Left ventricle myocardium superior (tissue), 1 donor: ENCODE measurements around the gene ZNHIT6. TPM values are rescaled to one million over a fixed set of nuclear protein-coding genes. Genes with fewer than 3 reads are reported as not detected.
A peak's percentile ranks its signal among the peaks of the same experiment; 100 is the strongest.
"Not testable (repeated sequence)": the region's sequence is repeated elsewhere in the genome, so short reads cannot be mapped to it uniquely, and the experiment has no call there.

Experiments
- ATAC-seq: fragments of 200-7000 bp; cut with Tn5 transposase; one replicate; pipeline ENCODE4 v1.9.1; 2020; ENCODE audit warnings: mild to moderate bottlenecking, moderate library complexity
- DNase-seq: peaks from one replicate; pipeline ENCODE4 v3.0.0-alpha.2; 2020
- intact Hi-C: fragments of 100-400 bp; cut with micrococcal nuclease; formaldehyde crosslinking; loops from one replicate; pipeline ENCODE4 v1.11.0; 2022
- long read RNA-seq: library from polyadenylated mRNA; unstranded; transcript quantifications from one replicate; pipeline ENCODE4 v2.0.0, GENCODE V29; 2021
- total RNA-seq: library from RNA; stranded (reverse); fragmentation: NEBNext Ultra II Directional; extraction: Animal tissue kit (Norgen Biotek cat#: 25700); gene quantifications from one replicate; pipeline ENCODE4 v1.2.1, GENCODE V29; 2021
- donor health status: DM: no; HTN: yes; CAD: no; lungs with severe emphysema.

Gene ZNHIT6
- total RNA-seq, result 10.5 TPM
- long read RNA-seq, partial matches to known transcripts, result 0 of 1 reads
- long read RNA-seq, other reads (novel, unspliced or antisense), result 0 of 1 reads

- peak; percentile 98 for ATAC-seq
- intact Hi-C loops, result no loop called here
- DNase-seq, result peak; percentile 89
These were observed at the start of gene ZNHIT6 for GRCh38 chr1:85707990-85708828. ZNHIT6 (minus strand) TSS chr1:85708433; CDS start chr1:85708284, 149 bp downstream.

- DNase-seq (no peak), ATAC-seq (no peak)
- intact Hi-C loops, result no loop called here
These were observed 48.6 kb upstream of the ZNHIT6 start for GRCh38 chr1:85756864-85757263.

- ATAC-seq, result no peak
- intact Hi-C loops, result no loop called here
- DNase-seq, result no peak
These were observed 39.9 kb upstream of the ZNHIT6 start for GRCh38 chr1:85748120-85748519.

GRCh38 chr1:85746777-85747176, 38.5 kb upstream of the ZNHIT6 start:
- intact Hi-C loops, result no loop called here
- ATAC-seq, result no peak

GRCh38 chr1:85743814-85744213, 35.6 kb upstream of the ZNHIT6 start:
- intact Hi-C loops, result no loop called here
- DNase-seq (no peak), ATAC-seq (no peak)

More at GRCh38 chr1:85746777-85747176, 38.5 kb upstream of the ZNHIT6 start:
- DNase-seq, result no peak

- ATAC-seq, result no peak
- intact Hi-C loops, result no loop called here
- no peak for DNase-seq
These were observed 26.7 kb upstream of the ZNHIT6 start for GRCh38 chr1:85734931-85735330.

- ATAC-seq (no peak), DNase-seq (no peak)
- intact Hi-C loops, result no loop called here
These were observed 10.6 kb upstream of the ZNHIT6 start for GRCh38 chr1:85718678-85719340.

GRCh38 chr1:85714418-85715114, 6.3 kb upstream of the ZNHIT6 start:
- intact Hi-C loops, ATAC-seq, DNase-seq: not testable (repeated sequence)

- ATAC-seq (peak; percentile 6), DNase-seq (no peak)
- intact Hi-C loops, result no loop called here
These were observed 595 bp upstream of the ZNHIT6 start for GRCh38 chr1:85708829-85709227.

GRCh38 chr1:85707267-85707989, 805 bp downstream of the ZNHIT6 start:
- no peak for DNase-seq
- intact Hi-C loops, result no loop called here
- no peak for ATAC-seq

GRCh38 chr1:85705940-85706339, 2.3 kb downstream of the ZNHIT6 start:
- intact Hi-C loops, result no loop called here
- ATAC-seq (no peak), DNase-seq (no peak)

GRCh38 chr1:85700422-85700821, 7.8 kb downstream of the ZNHIT6 start:
- ATAC-seq (no peak), DNase-seq (no peak)
- intact Hi-C loops, result no loop called here

- ATAC-seq, result peak; percentile 76
- intact Hi-C loops, result loop anchor here (10.0 kb wide), 1 partner anchor 203 kb away; no protein-coding TSS in a partner anchor
- no peak for DNase-seq
These were observed 10.3 kb downstream of the ZNHIT6 start for GRCh38 chr1:85697895-85698294.

- no peak for DNase-seq
- intact Hi-C loops, result loop anchor here (5.0 to 10.0 kb wide), 3 partner anchors 111 to 386 kb away; partner anchors contain the start of gene CCN1
- peak; percentile 44 for ATAC-seq
These were observed 15.4 kb downstream of the ZNHIT6 start for GRCh38 chr1:85692730-85693314.

GRCh38 chr1:85689775-85690404, 18.3 kb downstream of the ZNHIT6 start:
- intact Hi-C loops, result loop anchor here (5.0 to 10.0 kb wide), 3 partner anchors 108 to 383 kb away; partner anchors contain the start of gene CCN1
- no peak for ATAC-seq

GRCh38 chr1:85683292-85684025, 24.8 kb downstream of the ZNHIT6 start:
- ATAC-seq, result no peak
- intact Hi-C loops, result no loop called here
- no peak for DNase-seq

More at GRCh38 chr1:85689775-85690404, 18.3 kb downstream of the ZNHIT6 start:
- DNase-seq, result no peak

- DNase-seq (no peak), ATAC-seq (peak; percentile 70)
- intact Hi-C loops, result no loop called here
These were observed 27.1 kb downstream of the ZNHIT6 start for GRCh38 chr1:85681087-85681486.
